ENCODE results near the gene NOXO1.

- TF ChIP-seq, protein P1, sequence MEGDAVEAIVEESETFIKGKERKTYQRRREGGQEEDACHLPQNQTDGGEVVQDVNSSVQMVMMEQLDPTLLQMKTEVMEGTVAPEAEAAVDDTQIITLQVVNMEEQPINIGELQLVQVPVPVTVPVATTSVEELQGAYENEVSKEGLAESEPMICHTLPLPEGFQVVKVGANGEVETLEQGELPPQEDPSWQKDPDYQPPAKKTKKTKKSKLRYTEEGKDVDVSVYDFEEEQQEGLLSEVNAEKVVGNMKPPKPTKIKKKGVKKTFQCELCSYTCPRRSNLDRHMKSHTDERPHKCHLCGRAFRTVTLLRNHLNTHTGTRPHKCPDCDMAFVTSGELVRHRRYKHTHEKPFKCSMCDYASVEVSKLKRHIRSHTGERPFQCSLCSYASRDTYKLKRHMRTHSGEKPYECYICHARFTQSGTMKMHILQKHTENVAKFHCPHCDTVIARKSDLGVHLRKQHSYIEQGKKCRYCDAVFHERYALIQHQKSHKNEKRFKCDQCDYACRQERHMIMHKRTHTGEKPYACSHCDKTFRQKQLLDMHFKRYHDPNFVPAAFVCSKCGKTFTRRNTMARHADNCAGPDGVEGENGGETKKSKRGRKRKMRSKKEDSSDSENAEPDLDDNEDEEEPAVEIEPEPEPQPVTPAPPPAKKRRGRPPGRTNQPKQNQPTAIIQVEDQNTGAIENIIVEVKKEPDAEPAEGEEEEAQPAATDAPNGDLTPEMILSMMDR (IDR thresholded peaks at IDR 0.05) = peak; percentile 78 to 93 (median 85)
- TF ChIP-seq POLR2AphosphoS5 (IDR thresholded peaks at IDR 0.05) = peak in 1 of 2 donors; percentile 70
Observed at GRCh38 chr16:2003827-2004641, 22.8 kb upstream of the NOXO1 start.

Measured in esophagus muscularis mucosa (tissue), 3 donors.